ENCODE data around the gene FAAP20.
A peak's percentile ranks its signal among the peaks of the same experiment; 100 is the strongest.

FAAP20 gene

DNA sequence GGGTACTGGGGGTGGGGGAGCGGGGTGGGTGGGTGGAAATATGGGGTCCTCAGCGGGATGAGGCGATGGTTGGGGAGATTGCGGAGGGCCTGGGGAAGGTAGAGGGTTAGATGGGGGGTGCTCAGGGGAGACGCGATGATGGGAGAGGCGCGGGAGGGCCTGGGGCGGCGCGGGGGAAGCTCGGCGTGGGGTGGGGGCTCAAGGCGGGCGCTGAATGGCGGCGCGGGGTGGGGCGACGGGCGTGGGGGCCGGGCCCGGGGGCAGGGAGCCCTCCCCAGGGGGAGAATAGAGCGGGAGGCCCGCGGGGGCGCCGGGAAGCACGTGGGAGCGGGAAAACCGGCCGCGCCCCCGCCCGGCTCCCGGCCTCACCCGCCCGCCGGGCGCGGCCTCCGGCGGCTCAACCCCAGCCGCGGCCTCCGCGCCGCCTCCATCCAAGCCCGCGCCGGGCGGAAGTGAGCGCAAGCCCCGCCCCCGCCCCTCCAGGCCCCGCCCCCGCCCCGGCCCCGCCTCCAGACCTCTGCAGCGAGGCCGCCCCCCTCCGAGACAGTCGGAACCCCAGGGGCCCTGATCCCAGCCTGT lies at the start of gene FAAP20:
FAAP20 (minus strand) TSS at position 454 of the 579 bp plus-strand sequence; CDS start at position 431, 23 bp downstream.
- no peak for DNase-seq
- in situ Hi-C loops (cut with MboI; ENCODE audit: low pct_unique_long_range_greater_than_20kb, low sequenced_read_pairs): loop anchor here (10.0 to 25.0 kb wide), 2 partner anchors 180 to 593 kb away; no protein-coding TSS in a partner anchor

GRCh38 chr1:2242814-2243725 lies 48.5 kb upstream of the FAAP20 start:
- in situ Hi-C loops (cut with MboI; ENCODE audit: low pct_unique_long_range_greater_than_20kb, low sequenced_read_pairs): no loop called here
- DNase-seq: no peak

- DNase-seq: no peak
- in situ Hi-C loops (cut with MboI; ENCODE audit: low pct_unique_long_range_greater_than_20kb, low sequenced_read_pairs): no loop called here
These were observed 47.2 kb upstream of the FAAP20 start for GRCh38 chr1:2241820-2242219.

- in situ Hi-C loops (cut with MboI; ENCODE audit: low pct_unique_long_range_greater_than_20kb, low sequenced_read_pairs): no loop called here
- peak; percentile 59 for DNase-seq
These were observed 45.9 kb upstream of the FAAP20 start for GRCh38 chr1:2240270-2241156.

GRCh38 chr1:2239384-2239985 lies 44.9 kb upstream of the FAAP20 start:
- DNase-seq: no peak
- in situ Hi-C loops (cut with MboI; ENCODE audit: low pct_unique_long_range_greater_than_20kb, low sequenced_read_pairs): no loop called here

DNA sequence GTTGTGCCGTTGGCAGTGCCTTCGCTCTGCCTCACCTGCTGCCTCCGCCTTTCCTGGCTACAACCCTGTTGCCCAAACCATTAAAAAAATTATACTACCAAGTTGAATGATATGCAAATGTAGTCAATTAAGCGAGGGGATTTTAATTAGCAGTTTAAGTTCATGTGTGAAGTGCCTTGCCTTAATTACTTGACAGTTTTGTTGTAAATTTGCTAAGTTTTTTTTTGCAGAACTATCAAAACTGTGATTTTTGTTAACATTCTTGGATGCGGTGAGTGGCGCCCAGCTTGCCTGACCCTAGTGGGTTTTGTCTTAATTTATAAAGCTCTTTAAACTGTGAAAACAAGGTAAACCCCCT lies 44.4 kb upstream of the FAAP20 start:
- in situ Hi-C loops (cut with MboI; ENCODE audit: low pct_unique_long_range_greater_than_20kb, low sequenced_read_pairs): no loop called here
- DNase-seq: no peak

GRCh38 chr1:2238361-2239012 lies 43.9 kb upstream of the FAAP20 start:
- in situ Hi-C loops (cut with MboI; ENCODE audit: low pct_unique_long_range_greater_than_20kb, low sequenced_read_pairs): no loop called here
- no peak for DNase-seq

GRCh38 chr1:2237773-2238172 lies 43.2 kb upstream of the FAAP20 start:
- in situ Hi-C loops (cut with MboI; ENCODE audit: low pct_unique_long_range_greater_than_20kb, low sequenced_read_pairs): no loop called here
- no peak for DNase-seq

- DNase-seq: no peak
- in situ Hi-C loops (cut with MboI; ENCODE audit: low pct_unique_long_range_greater_than_20kb, low sequenced_read_pairs): no loop called here
These were observed 42.4 kb upstream of the FAAP20 start for GRCh38 chr1:2236695-2237677.

DNA sequence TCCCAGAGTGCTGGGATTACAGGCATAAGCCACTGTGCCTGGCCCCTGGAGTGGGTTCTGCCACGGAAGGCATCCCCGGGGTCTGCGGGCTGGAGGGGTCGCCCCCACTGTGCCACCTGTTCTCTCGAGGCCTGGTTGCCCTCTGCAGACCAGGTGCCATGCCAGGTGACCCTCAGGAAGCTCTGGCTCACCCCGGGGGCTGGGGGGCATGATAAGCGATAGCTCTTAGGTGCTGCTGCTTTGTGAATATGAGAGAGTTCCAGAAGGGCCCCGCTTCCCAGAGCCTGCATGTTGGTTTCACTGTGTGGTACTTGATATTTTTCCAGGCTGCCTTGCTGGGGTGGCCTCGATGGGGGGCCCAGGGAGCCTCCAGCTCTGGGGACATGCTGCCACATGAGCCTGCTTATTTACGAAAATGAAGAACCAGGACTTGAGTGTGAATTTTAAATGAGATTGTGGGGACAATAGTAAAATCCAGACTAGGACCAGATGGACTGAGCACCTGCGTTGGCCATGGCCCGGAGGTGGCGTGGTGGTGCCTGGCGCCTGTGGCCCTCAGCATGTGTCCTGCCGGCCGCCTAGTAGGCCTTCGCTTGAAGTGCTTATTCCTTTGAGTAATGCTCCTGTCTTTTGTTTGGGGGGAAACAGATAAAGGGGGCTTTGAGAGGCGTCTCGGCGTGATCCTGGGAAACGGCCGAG lies 40.9 kb upstream of the FAAP20 start:
- no peak for DNase-seq
- in situ Hi-C loops (cut with MboI; ENCODE audit: low pct_unique_long_range_greater_than_20kb, low sequenced_read_pairs): no loop called here

- in situ Hi-C loops (cut with MboI; ENCODE audit: low pct_unique_long_range_greater_than_20kb, low sequenced_read_pairs): no loop called here
- DNase-seq: no peak
These were observed 40.2 kb upstream of the FAAP20 start for GRCh38 chr1:2234762-2235113.

DNA sequence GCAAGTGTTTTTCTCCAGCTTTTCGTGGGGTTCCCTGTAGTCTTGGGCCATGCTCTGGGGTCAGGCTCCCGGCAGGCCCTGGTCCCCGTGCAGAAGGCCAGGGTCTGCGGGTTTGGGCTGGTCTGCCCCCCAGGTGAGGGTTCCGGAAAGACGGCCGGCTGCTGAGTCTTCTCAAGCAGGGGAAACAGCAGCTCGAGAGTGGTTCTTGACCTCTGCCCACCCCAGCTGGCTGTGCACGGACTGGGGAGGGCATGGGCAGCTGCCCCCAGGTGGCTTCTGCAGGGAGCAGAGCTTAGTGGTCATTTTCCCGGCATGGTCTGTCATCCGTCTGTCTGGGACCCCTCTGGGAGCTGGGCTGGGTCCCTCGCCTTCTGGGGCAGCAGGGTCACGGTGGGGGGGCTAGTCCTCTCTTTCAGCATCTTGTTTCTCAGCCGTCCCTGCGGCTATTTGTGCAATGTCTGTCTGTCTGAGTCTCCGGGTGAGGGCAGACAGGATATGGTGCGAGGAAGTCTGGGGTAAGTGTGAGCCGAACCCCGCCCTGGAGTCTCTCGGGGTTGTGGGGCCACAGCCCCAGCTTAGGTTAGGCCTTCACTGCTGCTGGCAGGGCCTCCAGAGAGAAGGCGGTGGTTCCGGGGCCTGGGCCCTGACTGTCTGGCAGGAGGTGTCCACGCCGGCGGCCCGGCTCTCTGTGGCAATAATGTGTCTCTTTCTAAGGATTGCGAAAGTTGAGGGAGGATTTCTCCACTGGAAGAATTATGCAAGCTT lies 39.6 kb upstream of the FAAP20 start:
- DNase-seq: peak; percentile 78
- in situ Hi-C loops (cut with MboI; ENCODE audit: low pct_unique_long_range_greater_than_20kb, low sequenced_read_pairs): no loop called here

DNA sequence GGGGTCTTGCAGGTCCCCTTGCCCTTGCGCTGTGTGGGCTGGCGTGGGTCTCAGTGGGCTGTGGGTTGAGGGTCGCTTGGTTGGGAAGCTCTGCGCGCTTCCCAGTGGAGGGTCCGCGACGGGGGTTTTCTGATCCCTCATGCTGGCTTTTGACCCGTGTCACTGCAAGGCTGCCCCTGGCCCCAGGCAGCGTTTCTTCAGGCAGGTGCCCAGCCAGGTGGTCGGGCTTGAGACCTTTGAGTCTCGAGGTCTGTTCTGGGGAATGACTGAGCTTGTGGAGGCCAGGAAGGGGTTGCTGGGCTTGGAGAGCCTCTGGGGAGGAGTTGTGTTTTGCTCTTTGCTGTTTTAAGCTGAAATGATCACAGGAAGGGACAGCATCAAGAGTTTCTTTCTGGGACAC lies 38.9 kb upstream of the FAAP20 start:
- in situ Hi-C loops (cut with MboI; ENCODE audit: low pct_unique_long_range_greater_than_20kb, low sequenced_read_pairs): no loop called here
- no peak for DNase-seq

DNA sequence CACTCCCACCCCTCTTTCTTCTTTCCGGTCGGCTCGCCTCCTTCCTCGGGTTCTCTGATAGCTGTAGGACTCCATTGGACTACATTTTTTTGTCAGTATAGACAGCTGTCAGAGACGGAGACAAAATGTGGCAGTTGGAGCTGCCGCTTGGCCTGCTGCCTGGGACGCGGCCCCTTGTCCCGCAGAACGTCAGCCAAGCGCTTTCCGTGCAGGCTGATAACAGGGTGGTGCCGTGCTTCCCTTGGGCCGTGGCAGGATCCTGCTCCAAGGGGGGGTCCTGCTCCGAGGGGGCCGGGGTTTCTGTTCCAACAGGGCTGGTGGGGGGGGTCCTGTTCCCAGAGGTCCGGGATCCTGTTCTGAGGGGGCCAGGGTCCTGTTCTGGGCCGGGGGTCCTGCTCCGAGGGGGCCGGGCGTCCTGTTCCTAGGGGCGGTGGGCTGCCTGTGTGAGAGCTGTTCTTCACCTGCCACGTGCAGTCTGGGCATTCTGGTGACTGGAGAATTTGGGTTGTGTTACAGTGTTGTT lies 38.4 kb upstream of the FAAP20 start:
- in situ Hi-C loops (cut with MboI; ENCODE audit: low pct_unique_long_range_greater_than_20kb, low sequenced_read_pairs): no loop called here
- DNase-seq: no peak

GRCh38 chr1:2232255-2232915 lies 37.8 kb upstream of the FAAP20 start:
- DNase-seq: no peak
- in situ Hi-C loops (cut with MboI; ENCODE audit: low pct_unique_long_range_greater_than_20kb, low sequenced_read_pairs): no loop called here

Data from KBM-7 (cell line).